Pancreas (tissue), 10 donors: Measurements from ENCODE around the gene RHO. TPM values are rescaled to one million over a fixed set of nuclear protein-coding genes. Genes with fewer than 3 reads are reported as not detected.

Experiments used
- ATAC-seq, 4 donors: fragments of 200-7000 bp; cut with Tn5 transposase; one replicate each; pipeline versions ENCODE4 v1.8.0 to v1.9.1; 2020; ENCODE audit warnings: mild to moderate bottlenecking in 4 of 4, moderate library complexity in 4 of 4
- DNase-seq, 6 donors: peaks; one replicate each; pipeline ENCODE4 v3.0.0-alpha.2; 2020
- FAIRE-seq: peaks from 2 replicates; lab custom pipeline; 2012; peaks lifted over from hg19 to GRCh38; lab: Jason Lieb, UNC
- H3K27ac ChIP-seq, 4 donors: fragments of 200-600 bp; sonication (generic); 1 replicate in 3 of 4; 2 replicates in 1 of 4; pipeline versions ENCODE4 v1.5.0 to v1.8.0; 2020
- H3K27me3 ChIP-seq, 4 donors: fragments of 200-600 bp; one replicate each; pipeline ENCODE4 v1.8.0; 2021
- H3K36me3 ChIP-seq, 3 donors: fragments of 200-600 bp; sonication (generic) in 1 of 3; one replicate each; pipeline versions ENCODE4 v1.5.0 to v1.8.0; 2020 to 2021
- H3K4me1 ChIP-seq, 3 donors: fragments of 200-600 bp; one replicate each; pipeline ENCODE4 v1.8.0; 2021
- H3K4me3 ChIP-seq, 4 donors: fragments of 200-600 bp; sonication (generic) in 2 of 4; one replicate each; pipeline versions ENCODE4 v1.5.0 to v1.8.0; 2020 to 2021
- H3K9me3 ChIP-seq, 4 donors: fragments of 200-600 bp; one replicate each; pipeline ENCODE4 v1.8.0; 2021
- CTCF ChIP-seq, 4 donors: fragments of 200-600 bp; sonication (generic) in 3 of 4; IDR thresholded peaks; one replicate each; pipeline versions ENCODE4 v1.5.0 to v1.8.0; 2021; ENCODE audit warnings: antibody characterized with exemption in 4 of 4
- WGBS, 2 donors: extraction: QIAGEN DNeasy Blood & Tissue Kit; methylation state at CpG; one replicate each; pipeline ENCODE4 v1.1.7; 2013; 5-methylcytosine and 5-hydroxymethylcytosine counted together
- intact Hi-C, 3 donors: fragments of 100-400 bp; cut with DNase I; formaldehyde crosslinking; loops; one replicate each; pipeline versions ENCODE4 v1.11.1 to v1.14.2; 2022
- polyA plus RNA-seq, 2 donors: library from polyadenylated mRNA; stranded (reverse); fragments of 200-250 nt; gene quantifications; one replicate each; pipeline ENCODE4 v1.2.3, GENCODE V29; 2013
- total RNA-seq, 6 donors: library from RNA; stranded (reverse); fragmentation: NEBNext Ultra II Directional in 4 of 6; extraction: Animal tissue kit (Norgen Biotek cat#: 25700) in 4 of 6; gene quantifications; one replicate each; pipeline versions ENCODE4 v1.2.1 to v1.2.4, GENCODE V29; 2021 to 2023
- donor health status: healthy with polysubstance abuse.
- donor health status: DM: no; HTN: no; CAD: no; lungs with moderate emphysema.
- donor health status: DM: no; HTN: no; CAD: no.
- donor health status: control.
- donor health status: control.
- donor health status: Bipolar disorder and iron deficiency.
- donor health status: DM: yes; HTN: yes; CAD: no.
- donor health status: DM: no; HTN: no; CAD: no.
- donor health status: DM: no; HTN: no; CAD: no.
- donor health status: DM: yes; HTN: yes; CAD: no.

The RHO gene
- total and polyA plus RNA-seq, 8 donors: 0.05 TPM; not detected in 7

DNA sequence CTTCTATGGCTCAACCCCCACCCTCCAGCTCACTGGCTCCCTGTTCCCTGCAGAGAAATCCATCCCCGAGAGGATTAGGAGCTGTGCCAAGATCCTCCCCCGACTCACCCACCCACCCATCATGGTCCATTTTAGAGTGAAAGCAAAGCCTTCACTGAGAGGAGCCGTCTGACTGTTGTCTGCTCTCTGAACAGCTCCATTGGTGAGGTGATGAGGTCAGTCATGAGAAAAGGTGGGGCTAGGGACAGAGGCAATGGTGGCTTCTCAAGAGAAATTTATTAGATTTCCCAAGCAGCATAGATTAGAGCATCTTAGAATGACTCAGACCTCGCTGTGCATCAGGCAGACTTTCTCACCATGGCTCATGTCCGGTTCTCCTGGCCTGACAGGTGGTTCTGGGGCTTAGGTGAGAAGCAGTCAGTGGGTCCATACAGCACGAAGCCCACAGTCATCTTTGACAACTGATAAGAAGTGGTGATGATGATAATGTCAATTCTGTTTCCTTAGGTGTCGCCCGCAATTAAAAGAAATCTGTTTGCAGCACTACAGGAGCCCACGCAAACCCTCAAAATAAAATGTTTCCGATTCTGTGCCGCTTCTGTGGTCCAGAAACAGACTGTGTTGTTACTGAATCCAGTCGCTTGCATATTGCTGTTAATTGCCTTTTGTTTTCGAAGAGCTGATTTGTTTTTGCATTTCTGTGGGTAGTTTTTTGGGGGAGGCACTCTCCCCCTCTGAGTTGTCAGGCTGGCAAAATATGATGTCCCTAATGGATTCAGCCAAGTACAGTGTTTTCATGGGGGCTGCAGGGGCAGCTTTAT lies 24.8 kb upstream of the RHO start:
- Histone ChIP-seq H3K27ac (no peak overlapping the region), H3K4me1 (no peaks in the 10 kb centered on the region), H3K36me3 (peaks cover 0 to 37% (median 0%) of the 10 kb centered on the region in 3 donors), H3K27me3 (no peaks in the 10 kb centered on the region), H3K4me3 (no peak overlapping the region), H3K9me3 (no peaks in the 10 kb centered on the region)
- 89 to 93% methylated on average over 13 of the region's 13 CpGs for WGBS, 2 donors
- TF ChIP-seq CTCF (IDR thresholded peaks at IDR 0.05): no peak
- intact Hi-C loops: no loop called here
- DNase-seq (no peak), FAIRE-seq (no peak), ATAC-seq (no peak)

DNA sequence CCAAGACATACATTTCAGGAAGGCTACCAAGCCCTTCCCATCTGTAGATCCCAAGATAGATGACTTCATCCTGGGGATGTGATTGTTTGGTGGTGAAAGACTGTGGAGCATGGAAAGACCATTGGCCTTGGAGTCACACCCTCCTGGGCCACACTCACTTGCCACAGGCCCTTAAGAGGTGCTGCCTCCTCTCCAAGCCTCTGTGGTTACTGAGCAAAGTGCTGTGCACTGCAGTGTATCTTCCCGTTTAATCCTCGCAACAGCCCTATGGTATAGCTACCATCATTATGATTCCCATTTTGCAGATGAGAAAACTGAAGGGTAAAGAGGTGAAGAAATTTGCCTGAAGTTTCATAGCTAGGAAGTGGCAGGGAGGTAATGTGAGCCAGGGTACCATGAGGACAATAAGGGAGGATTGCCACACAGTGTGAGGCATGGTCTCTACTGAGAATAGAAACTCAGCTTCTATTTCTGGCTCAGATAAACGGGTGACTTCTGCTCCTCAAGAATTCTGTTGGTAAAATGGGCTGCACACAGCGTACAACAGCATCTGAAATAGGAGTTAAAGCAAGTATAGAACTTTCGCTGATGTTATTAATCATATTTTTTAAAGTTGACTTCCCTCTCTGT lies 23.9 kb upstream of the RHO start:
- no peaks in the 10 kb centered on the region for H3K27me3 ChIP-seq
- no peak for FAIRE-seq
- 85 to 86% methylated on average over 5 of the region's 5 CpGs for WGBS, 2 donors
- DNase-seq: no peak
- no peak for TF ChIP-seq CTCF (IDR thresholded peaks at IDR 0.05)
- H3K4me1 ChIP-seq: no peaks in the 10 kb centered on the region
- no peak for ATAC-seq
- intact Hi-C loops: no loop called here
- peaks cover 0 to 37% (median 0%) of the 10 kb centered on the region in 3 donors for H3K36me3 ChIP-seq
- no peak overlapping the region for H3K4me3 ChIP-seq
- H3K27ac ChIP-seq: no peak overlapping the region
- no peaks in the 10 kb centered on the region for H3K9me3 ChIP-seq

DNA sequence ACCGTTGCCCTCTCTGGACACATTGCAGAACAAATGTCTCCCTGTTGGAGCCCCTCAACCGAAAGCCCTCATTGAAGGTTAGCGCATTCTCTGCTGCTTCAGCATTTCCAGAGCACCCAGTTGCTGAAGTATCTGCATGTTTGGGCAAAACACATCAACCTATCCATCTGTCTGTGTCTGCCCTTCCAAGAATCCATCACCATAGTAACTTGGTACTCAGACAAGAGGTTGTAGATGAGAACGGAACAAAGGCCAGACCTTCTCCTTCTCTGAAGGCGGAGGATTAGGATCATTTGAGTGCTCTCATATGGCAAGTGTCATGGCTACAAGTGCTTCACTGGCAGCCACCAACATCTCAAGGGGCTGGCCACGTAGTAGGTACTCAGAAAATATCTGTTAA lies 23.1 kb upstream of the RHO start:
- no peaks in the 10 kb centered on the region for H3K4me1 ChIP-seq
- TF ChIP-seq CTCF (IDR thresholded peaks at IDR 0.05): no peak
- no peaks in the 10 kb centered on the region for H3K9me3 ChIP-seq
- DNase-seq: no peak
- no peak for FAIRE-seq
- intact Hi-C loops: no loop called here
- H3K27me3 ChIP-seq: no peaks in the 10 kb centered on the region
- ATAC-seq: no peak
- H3K36me3 ChIP-seq: peaks cover 0 to 37% (median 0%) of the 10 kb centered on the region in 3 donors
- H3K27ac ChIP-seq: no peak overlapping the region
- WGBS, 2 donors: 89 to 94% methylated on average over 6 of the region's 6 CpGs
- no peak overlapping the region for H3K4me3 ChIP-seq

DNA sequence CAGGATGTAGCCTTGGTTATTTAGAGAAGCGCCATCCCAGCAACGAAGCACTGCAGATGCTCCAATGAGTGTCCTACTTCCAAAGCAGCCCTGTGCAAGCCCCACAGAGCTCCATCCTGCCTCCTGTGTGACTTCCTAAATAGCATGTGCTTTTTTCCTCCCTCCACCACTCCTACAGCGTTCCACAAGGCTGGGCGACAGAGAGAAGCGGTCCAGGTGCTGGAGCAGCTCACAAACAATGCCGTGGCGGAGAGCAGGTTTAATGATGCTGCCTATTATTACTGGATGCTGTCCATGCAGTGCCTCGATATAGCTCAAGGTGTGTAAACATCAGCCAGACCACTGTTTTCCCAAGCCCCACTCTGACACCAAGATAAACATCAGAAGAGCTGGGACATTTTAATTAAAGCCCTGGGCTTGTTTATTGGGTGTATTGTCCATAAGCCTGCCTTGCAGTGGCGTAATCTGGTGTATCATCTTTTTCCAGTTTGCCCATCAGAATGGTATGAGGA lies 22.2 kb upstream of the RHO start:
- 63 to 64% methylated on average over 9 of the region's 9 CpGs for WGBS, 2 donors
- no peak for FAIRE-seq
- Histone ChIP-seq H3K4me1 (no peaks in the 10 kb centered on the region), H3K36me3 (peaks cover 0 to 37% (median 0%) of the 10 kb centered on the region in 3 donors), H3K4me3 (no peak overlapping the region), H3K9me3 (no peaks in the 10 kb centered on the region), H3K27ac (no peak overlapping the region), H3K27me3 (no peaks in the 10 kb centered on the region)
- TF ChIP-seq CTCF (IDR thresholded peaks at IDR 0.05): no peak
- ATAC-seq: peak in 3 of 4 donors; percentile 51 to 67 (median 52)
- no peak for DNase-seq
- intact Hi-C loops: no loop called here
